Neural cell (in vitro differentiated cells): ENCODE results near the gene RNF123.

Source experiments
- EP300 ChIP-seq: fragments of 450-650 bp; conservative IDR thresholded peaks from 2 replicates; pipeline ENCODE4 v1.6.1; 2014; ENCODE audit warnings: antibody characterized with exemption, mild to moderate bottlenecking, moderate library complexity; ENCODE audit not compliant: poor library complexity, severe bottlenecking
- POLR2AphosphoS5 ChIP-seq: IDR thresholded peaks from 2 replicates; pipeline ENCODE4 v1.6.1; 2012
- TAF1 ChIP-seq: IDR thresholded peaks from 2 replicates; pipeline ENCODE4 v1.6.1; 2012; ENCODE audit warnings: low read depth
- TF ChIP-seq, protein P1 (sequence below): fragments of 450-650 bp; IDR thresholded peaks from 2 replicates; pipeline ENCODE4 v1.5.1; 2014; ENCODE audit warnings: antibody characterized with exemption, mild to moderate bottlenecking, moderate library complexity; ENCODE audit not compliant: poor library complexity, severe bottlenecking
- TF ChIP-seq, protein P2 (sequence below): IDR thresholded peaks from 2 replicates; pipeline ENCODE4 v1.6.1; 2012; ENCODE audit warnings: borderline replicate concordance

DNA sequence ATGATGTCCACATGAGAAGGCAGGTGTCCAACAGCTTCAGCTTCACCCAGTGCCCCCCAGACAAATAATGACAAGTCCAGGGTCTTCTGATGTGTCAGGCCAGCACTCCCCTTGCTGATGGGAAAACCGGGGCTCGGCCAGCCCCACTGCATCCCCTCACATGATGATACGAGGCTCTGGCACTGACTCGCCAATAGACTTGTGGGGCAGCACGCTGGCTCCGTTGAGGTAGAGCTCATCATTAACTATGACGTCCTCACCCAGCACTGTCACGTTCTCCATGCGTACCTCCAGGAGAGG, 32.2 kb downstream of the RNF123 start:
- TF ChIP-seq, protein P1, sequence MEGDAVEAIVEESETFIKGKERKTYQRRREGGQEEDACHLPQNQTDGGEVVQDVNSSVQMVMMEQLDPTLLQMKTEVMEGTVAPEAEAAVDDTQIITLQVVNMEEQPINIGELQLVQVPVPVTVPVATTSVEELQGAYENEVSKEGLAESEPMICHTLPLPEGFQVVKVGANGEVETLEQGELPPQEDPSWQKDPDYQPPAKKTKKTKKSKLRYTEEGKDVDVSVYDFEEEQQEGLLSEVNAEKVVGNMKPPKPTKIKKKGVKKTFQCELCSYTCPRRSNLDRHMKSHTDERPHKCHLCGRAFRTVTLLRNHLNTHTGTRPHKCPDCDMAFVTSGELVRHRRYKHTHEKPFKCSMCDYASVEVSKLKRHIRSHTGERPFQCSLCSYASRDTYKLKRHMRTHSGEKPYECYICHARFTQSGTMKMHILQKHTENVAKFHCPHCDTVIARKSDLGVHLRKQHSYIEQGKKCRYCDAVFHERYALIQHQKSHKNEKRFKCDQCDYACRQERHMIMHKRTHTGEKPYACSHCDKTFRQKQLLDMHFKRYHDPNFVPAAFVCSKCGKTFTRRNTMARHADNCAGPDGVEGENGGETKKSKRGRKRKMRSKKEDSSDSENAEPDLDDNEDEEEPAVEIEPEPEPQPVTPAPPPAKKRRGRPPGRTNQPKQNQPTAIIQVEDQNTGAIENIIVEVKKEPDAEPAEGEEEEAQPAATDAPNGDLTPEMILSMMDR = no peak
- no peak for TF ChIP-seq POLR2AphosphoS5
- TF ChIP-seq, protein P2, sequence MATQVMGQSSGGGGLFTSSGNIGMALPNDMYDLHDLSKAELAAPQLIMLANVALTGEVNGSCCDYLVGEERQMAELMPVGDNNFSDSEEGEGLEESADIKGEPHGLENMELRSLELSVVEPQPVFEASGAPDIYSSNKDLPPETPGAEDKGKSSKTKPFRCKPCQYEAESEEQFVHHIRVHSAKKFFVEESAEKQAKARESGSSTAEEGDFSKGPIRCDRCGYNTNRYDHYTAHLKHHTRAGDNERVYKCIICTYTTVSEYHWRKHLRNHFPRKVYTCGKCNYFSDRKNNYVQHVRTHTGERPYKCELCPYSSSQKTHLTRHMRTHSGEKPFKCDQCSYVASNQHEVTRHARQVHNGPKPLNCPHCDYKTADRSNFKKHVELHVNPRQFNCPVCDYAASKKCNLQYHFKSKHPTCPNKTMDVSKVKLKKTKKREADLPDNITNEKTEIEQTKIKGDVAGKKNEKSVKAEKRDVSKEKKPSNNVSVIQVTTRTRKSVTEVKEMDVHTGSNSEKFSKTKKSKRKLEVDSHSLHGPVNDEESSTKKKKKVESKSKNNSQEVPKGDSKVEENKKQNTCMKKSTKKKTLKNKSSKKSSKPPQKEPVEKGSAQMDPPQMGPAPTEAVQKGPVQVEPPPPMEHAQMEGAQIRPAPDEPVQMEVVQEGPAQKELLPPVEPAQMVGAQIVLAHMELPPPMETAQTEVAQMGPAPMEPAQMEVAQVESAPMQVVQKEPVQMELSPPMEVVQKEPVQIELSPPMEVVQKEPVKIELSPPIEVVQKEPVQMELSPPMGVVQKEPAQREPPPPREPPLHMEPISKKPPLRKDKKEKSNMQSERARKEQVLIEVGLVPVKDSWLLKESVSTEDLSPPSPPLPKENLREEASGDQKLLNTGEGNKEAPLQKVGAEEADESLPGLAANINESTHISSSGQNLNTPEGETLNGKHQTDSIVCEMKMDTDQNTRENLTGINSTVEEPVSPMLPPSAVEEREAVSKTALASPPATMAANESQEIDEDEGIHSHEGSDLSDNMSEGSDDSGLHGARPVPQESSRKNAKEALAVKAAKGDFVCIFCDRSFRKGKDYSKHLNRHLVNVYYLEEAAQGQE = no peak
- TF ChIP-seq TAF1 = no peak
- no peak for TF ChIP-seq EP300
